MCF 10A (cell line): ENCODE measurements around the gene GAGE12J. TPM values are rescaled to one million over a fixed set of nuclear protein-coding genes. Genes with fewer than 3 reads are reported as not detected.

Experiments used
- BruUV-seq: library from RNA; stranded (reverse); fragments of 400-500 nt; replicated peaks from 2 replicates; lab custom pipeline; 2021; lab: Mats Ljungman, UMichigan
- CTCF ChIA-PET: fragments of 300-600 bp; sonication (Branson Sonifier 250); formaldehyde crosslinking; extraction: SDS; loops from one replicate; lab custom pipeline; 2021; ENCODE audit warnings: antibody characterized with exemption, inconsistent platforms; lab: Yijun Ruan, JAX
- POLR2A ChIA-PET: fragments of 300-600, 350-650 bp; sonication (Branson Sonifier 250); formaldehyde crosslinking; extraction: SDS; loops from one replicate; lab custom pipeline; 2020; ENCODE audit warnings: antibody characterized with exemption, inconsistent platforms; lab: Yijun Ruan, JAX
- DNase-seq: peaks from one replicate; pipeline ENCODE4 v3.0.0-alpha.2; 2018; ENCODE audit not compliant: unreplicated experiment
- H3K27ac Mint-ChIP-seq: one replicate; pipeline ENCODE4 v1.8.0; 2022; ENCODE audit warnings: mild to moderate bottlenecking, low read depth, mixed read lengths; ENCODE audit not compliant: unreplicated experiment
- H3K27me3 Mint-ChIP-seq: one replicate; pipeline ENCODE4 v1.8.0; 2022; ENCODE audit warnings: mixed read lengths; ENCODE audit not compliant: insufficient read depth, unreplicated experiment
- H3K36me3 Mint-ChIP-seq: one replicate; pipeline ENCODE4 v1.8.0; 2022; ENCODE audit warnings: mild to moderate bottlenecking, moderate library complexity, mixed read lengths; ENCODE audit not compliant: insufficient read depth, unreplicated experiment
- H3K4me1 Mint-ChIP-seq: one replicate; pipeline ENCODE4 v1.8.0; 2022; ENCODE audit warnings: mixed read lengths; ENCODE audit not compliant: insufficient read depth, unreplicated experiment
- H3K4me3 Mint-ChIP-seq: one replicate; pipeline ENCODE4 v1.8.0; 2022; ENCODE audit warnings: mild to moderate bottlenecking, moderate library complexity, mixed read lengths; ENCODE audit not compliant: unreplicated experiment
- H3K9me3 Mint-ChIP-seq: one replicate; pipeline ENCODE4 v1.8.0; 2022; ENCODE audit warnings: mixed read lengths; ENCODE audit not compliant: unreplicated experiment
- intact Hi-C: fragments of 100-400 bp; cut with micrococcal nuclease; formaldehyde crosslinking; loops from 2 replicates; pipeline ENCODE4 v1.14.1; 2022
- total RNA-seq: library from RNA; stranded (reverse); gene quantifications from 2 replicates; pipeline ENCODE4 v1.2.3, GENCODE V29; 2022
- TF ChIP-seq, protein P1 (sequence below): fragments of 200-600 bp; IDR thresholded peaks from one replicate; pipeline ENCODE4 v1.8.0; 2022; ENCODE audit warnings: antibody characterized with exemption, mild to moderate bottlenecking; ENCODE audit not compliant: unreplicated experiment

GAGE12J gene
- total RNA-seq, 1 experiment from 2014 or later, result not detected

- CTCF ChIA-PET, result interaction anchor here (0.6 kb wide), 2 partner anchors 37 to 622 kb away, joined by 3 read pairs; no protein-coding TSS in a partner anchor
- POLR2A ChIA-PET, result interaction anchor here (1.9 kb wide), 1 partner anchor 86 kb away, joined by 4 read pairs; no protein-coding TSS in a partner anchor
Observed at GRCh38 chrX:49276671-49277534, 44.9 kb upstream of the GAGE12J start.

GRCh38 chrX:49277535-49277830, 44.4 kb upstream of the GAGE12J start:
- H3K36me3 Mint-ChIP-seq, result no peaks in the 10 kb centered on the region
- TF ChIP-seq, protein P1, sequence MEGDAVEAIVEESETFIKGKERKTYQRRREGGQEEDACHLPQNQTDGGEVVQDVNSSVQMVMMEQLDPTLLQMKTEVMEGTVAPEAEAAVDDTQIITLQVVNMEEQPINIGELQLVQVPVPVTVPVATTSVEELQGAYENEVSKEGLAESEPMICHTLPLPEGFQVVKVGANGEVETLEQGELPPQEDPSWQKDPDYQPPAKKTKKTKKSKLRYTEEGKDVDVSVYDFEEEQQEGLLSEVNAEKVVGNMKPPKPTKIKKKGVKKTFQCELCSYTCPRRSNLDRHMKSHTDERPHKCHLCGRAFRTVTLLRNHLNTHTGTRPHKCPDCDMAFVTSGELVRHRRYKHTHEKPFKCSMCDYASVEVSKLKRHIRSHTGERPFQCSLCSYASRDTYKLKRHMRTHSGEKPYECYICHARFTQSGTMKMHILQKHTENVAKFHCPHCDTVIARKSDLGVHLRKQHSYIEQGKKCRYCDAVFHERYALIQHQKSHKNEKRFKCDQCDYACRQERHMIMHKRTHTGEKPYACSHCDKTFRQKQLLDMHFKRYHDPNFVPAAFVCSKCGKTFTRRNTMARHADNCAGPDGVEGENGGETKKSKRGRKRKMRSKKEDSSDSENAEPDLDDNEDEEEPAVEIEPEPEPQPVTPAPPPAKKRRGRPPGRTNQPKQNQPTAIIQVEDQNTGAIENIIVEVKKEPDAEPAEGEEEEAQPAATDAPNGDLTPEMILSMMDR, result no peak
- no peak overlapping the region for H3K4me3 Mint-ChIP-seq
- peak overlapping the region; percentile 73 for H3K27ac Mint-ChIP-seq
- intact Hi-C loops, result no loop called here
- H3K27me3 Mint-ChIP-seq, result no peaks in the 10 kb centered on the region
- ChIA-PET POLR2A (no interaction called here), CTCF (no interaction called here)
- BruUV-seq, result no TSS peak
- H3K9me3 Mint-ChIP-seq, result no peaks in the 10 kb centered on the region
- DNase-seq, result no peak
- H3K4me1 Mint-ChIP-seq, result no peaks in the 10 kb centered on the region

More at GRCh38 chrX:49276671-49277534, 44.9 kb upstream of the GAGE12J start:
- H3K9me3 Mint-ChIP-seq, result no peaks in the 10 kb centered on the region
- TF ChIP-seq, protein P1, result no peak
- H3K36me3 Mint-ChIP-seq, result no peaks in the 10 kb centered on the region
- intact Hi-C loops, result no loop called here
- H3K27me3 Mint-ChIP-seq, result no peaks in the 10 kb centered on the region
- H3K4me1 Mint-ChIP-seq, result no peaks in the 10 kb centered on the region
- H3K27ac Mint-ChIP-seq, result peak overlapping the region; percentile 73
- no peak overlapping the region for H3K4me3 Mint-ChIP-seq
- no TSS peak for BruUV-seq
- no peak for DNase-seq

- no peaks in the 10 kb centered on the region for H3K9me3 Mint-ChIP-seq
- CTCF ChIA-PET, result no interaction called here
- no peaks in the 10 kb centered on the region for H3K36me3 Mint-ChIP-seq
- BruUV-seq, result no TSS peak
- POLR2A ChIA-PET, result no interaction called here
- DNase-seq, result no peak
- TF ChIP-seq, protein P1, result no peak
- no peaks in the 10 kb centered on the region for H3K27me3 Mint-ChIP-seq
- H3K4me1 Mint-ChIP-seq, result no peaks in the 10 kb centered on the region
- H3K4me3 Mint-ChIP-seq, result no peak overlapping the region
- peak overlapping the region; percentile 73 for H3K27ac Mint-ChIP-seq
- intact Hi-C loops, result no loop called here
Observed at GRCh38 chrX:49278081-49278480, 43.8 kb upstream of the GAGE12J start.

GRCh38 chrX:49282647-49283011, 39.2 kb upstream of the GAGE12J start:
- ChIA-PET POLR2A (no interaction called here), CTCF (no interaction called here)

More at GRCh38 chrX:49282647-49283011, 39.2 kb upstream of the GAGE12J start:
- Mint-ChIP-seq H3K4me1 (no peaks in the 10 kb centered on the region), H3K4me3 (no peak overlapping the region), H3K27me3 (no peaks in the 10 kb centered on the region), H3K27ac (no peak overlapping the region), H3K36me3 (no peaks in the 10 kb centered on the region), H3K9me3 (no peaks in the 10 kb centered on the region)
- no TSS peak for BruUV-seq
- intact Hi-C loops, result no loop called here
- TF ChIP-seq, protein P1, result no peak
- DNase-seq, result no peak
